ENCODE measurements around the gene PLEKHG4B.

- TF ChIP-seq POLR2AphosphoS5 (IDR thresholded peaks at IDR 0.05; ENCODE audit: low read depth, low read length), result no peak
- TF ChIP-seq CTCF (IDR thresholded peaks at IDR 0.05), result no peak
- no peak for TF ChIP-seq USF2 (IDR thresholded peaks at IDR 0.05; ENCODE audit: borderline replicate concordance, low read depth, low read length)
- TF ChIP-seq RAD21 (IDR thresholded peaks at IDR 0.05; ENCODE audit: low read length), result no peak
- no peak for TF ChIP-seq ELF1 (IDR thresholded peaks at IDR 0.05)
- TF ChIP-seq RFX5 (IDR thresholded peaks at IDR 0.05; ENCODE audit: low read length), result no peak
- no peak for TF ChIP-seq PBX3 (IDR thresholded peaks at IDR 0.05)
- no peak for TF ChIP-seq GABPA (IDR thresholded peaks at IDR 0.05; ENCODE audit: low read depth)
- TF ChIP-seq EP300 (IDR thresholded peaks at IDR 0.05; ENCODE audit: borderline replicate concordance in 1 of 2, low read depth in 1 of 2, low read length in 1 of 2), result no peak
- no peak for TF ChIP-seq RXRA (IDR thresholded peaks at IDR 0.05; ENCODE audit: borderline replicate concordance, low read depth)
Measured at GRCh38 chr5:169071-169727, 77.2 kb downstream of the PLEKHG4B start.

Data from SK-N-SH (cell line).